DMS153 treated with DMSO at 0.1 percent for 48 hours (cell line): ENCODE measurements around the gene TMEM109.

Source experiments
- DNase-seq: peaks from one replicate; lab custom pipeline; 2025; ENCODE audit not compliant: unreplicated experiment; lab: John Stamatoyannopoulos, UW

Gene TMEM109

GRCh38 chr11:60939855-60940254 is 25.9 kb downstream of the TMEM109 start:
- DNase-seq = no peak

GRCh38 chr11:60941371-60942119 is 27.6 kb downstream of the TMEM109 start:
- no peak for DNase-seq

GRCh38 chr11:60942219-60942618 is 28.3 kb downstream of the TMEM109 start:
- peak; percentile 19 for DNase-seq

- DNase-seq = peak; percentile 88
These were observed 29.1 kb downstream of the TMEM109 start for GRCh38 chr11:60942970-60943565.

GRCh38 chr11:60944490-60945294 is 30.7 kb downstream of the TMEM109 start:
- no peak for DNase-seq

GRCh38 chr11:60945295-60945667 is 31.3 kb downstream of the TMEM109 start:
- DNase-seq = no peak

- DNase-seq = no peak
These were observed 32.8 kb downstream of the TMEM109 start for GRCh38 chr11:60946601-60947264.

- DNase-seq = no peak
These were observed 33.7 kb downstream of the TMEM109 start for GRCh38 chr11:60947700-60948099.

GRCh38 chr11:60948250-60948649 is 34.3 kb downstream of the TMEM109 start:
- DNase-seq = no peak

GRCh38 chr11:60950024-60950423 is 36.1 kb downstream of the TMEM109 start:
- no peak for DNase-seq

- no peak for DNase-seq
These were observed 37.1 kb downstream of the TMEM109 start for GRCh38 chr11:60950933-60951605.

- no peak for DNase-seq
These were observed 37.6 kb downstream of the TMEM109 start for GRCh38 chr11:60951606-60951903.

- no peak for DNase-seq
These were observed 38.2 kb downstream of the TMEM109 start, which contains the start of gene SLC15A3 for GRCh38 chr11:60951904-60952741. Gene SLC15A3, minus strand, starts transcription at chr11:60952176. Its CDS starts 625 bp downstream, at chr11:60951551.

- no peak for DNase-seq
These were observed 38.8 kb downstream of the TMEM109 start for GRCh38 chr11:60952742-60953170.

- no peak for DNase-seq
These were observed 39.8 kb downstream of the TMEM109 start for GRCh38 chr11:60953781-60954180.

- no peak for DNase-seq
These were observed 40.5 kb downstream of the TMEM109 start for GRCh38 chr11:60954421-60954820.

- DNase-seq = no peak
These were observed 41.6 kb downstream of the TMEM109 start for GRCh38 chr11:60955571-60955970.

- DNase-seq = no peak
These were observed 43.2 kb downstream of the TMEM109 start for GRCh38 chr11:60957188-60957587.

GRCh38 chr11:60959431-60959830 is 45.5 kb downstream of the TMEM109 start:
- no peak for DNase-seq

- DNase-seq = no peak
These were observed 46.4 kb downstream of the TMEM109 start for GRCh38 chr11:60960405-60960804.
